Esophagus (tissue), 2 donors: ENCODE results near the gene TNNI2. TPM values are rescaled to one million over a fixed set of nuclear protein-coding genes. Genes with fewer than 3 reads are reported as not detected.

Experiments used
- H3K27ac ChIP-seq, 2 donors: one replicate each; pipeline ENCODE4 v1.5.1; 2013; ENCODE audit warnings: low read depth in 2 of 2, mild to moderate bottlenecking in 2 of 2, inconsistent platforms in 1 of 2, low read length in 1 of 2, moderate library complexity in 1 of 2
- H3K27me3 ChIP-seq, 2 donors: one replicate each; pipeline ENCODE4 v1.6.1; 2013; ENCODE audit warnings: low read length in 2 of 2, control low read depth in 1 of 2, mild to moderate bottlenecking in 1 of 2; ENCODE audit not compliant: insufficient read depth in 2 of 2, control insufficient read depth in 1 of 2
- H3K36me3 ChIP-seq, 2 donors: one replicate each; pipeline ENCODE4 v1.6.1; 2013; ENCODE audit warnings: low read length in 1 of 2; ENCODE audit not compliant: control insufficient read depth in 2 of 2, insufficient read depth in 2 of 2
- H3K4me1 ChIP-seq, 2 donors: one replicate each; pipeline ENCODE4 v1.6.1; 2013; ENCODE audit warnings: low read length in 1 of 2; ENCODE audit not compliant: control insufficient read depth in 2 of 2, insufficient read depth in 2 of 2
- H3K4me3 ChIP-seq, 2 donors: one replicate each; pipeline ENCODE4 v1.5.1; 2013; ENCODE audit warnings: low read length in 2 of 2, mild to moderate bottlenecking in 2 of 2, low read depth in 1 of 2, moderate library complexity in 1 of 2
- H3K9me3 ChIP-seq, 2 donors: one replicate each; pipeline ENCODE4 v1.6.1; 2013; ENCODE audit warnings: mild to moderate bottlenecking in 2 of 2, low read depth in 1 of 2, low read length in 1 of 2, moderate library complexity in 1 of 2; ENCODE audit not compliant: control insufficient read depth in 2 of 2, insufficient read depth in 1 of 2
- WGBS, 2 donors: extraction: QIAGEN DNeasy Blood & Tissue Kit; methylation state at CpG; one replicate each; pipeline ENCODE4 v1.1.7; 2013; 5-methylcytosine and 5-hydroxymethylcytosine counted together
- polyA plus RNA-seq, 2 donors: library from polyadenylated mRNA; stranded (reverse); fragments of 200-250 nt; gene quantifications; one replicate each; pipeline ENCODE4 v1.2.3, GENCODE V29; 2013
- donor health status: healthy with polysubstance abuse.
- donor health status: Bipolar disorder and iron deficiency.

The TNNI2 gene
- polyA plus RNA-seq, 2 donors = 9.8 to 166 TPM

DNA sequence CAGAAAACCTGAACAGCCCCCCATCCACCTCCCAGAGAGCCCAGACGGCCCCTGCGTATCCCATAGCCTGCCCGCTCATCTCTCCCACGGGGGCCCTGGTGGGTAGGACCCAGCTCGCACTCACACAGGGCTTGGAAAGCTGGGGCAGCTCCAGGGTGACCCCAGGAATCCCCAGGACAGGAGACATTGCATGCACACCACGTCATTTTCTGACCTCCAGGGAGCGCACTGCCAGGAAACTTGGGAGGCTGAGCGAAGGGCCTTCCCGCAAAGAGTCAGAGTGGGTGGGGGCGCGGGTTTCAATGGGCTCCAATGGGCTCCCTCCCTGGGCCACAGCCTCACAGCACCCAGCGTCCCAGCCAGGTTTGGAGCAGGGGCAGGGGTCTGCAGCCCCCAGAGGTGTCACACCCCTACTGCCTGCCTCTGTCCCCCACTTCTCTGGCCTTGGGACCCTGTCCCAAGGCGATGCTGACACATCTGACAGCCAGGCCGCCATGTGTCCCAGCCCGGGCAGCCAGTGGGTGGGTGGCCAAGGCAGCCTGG lies 12.2 kb upstream of the TNNI2 start:
- 70 to 71% methylated on average over 14 to 15 of the region's 15 CpGs for WGBS, 2 donors
- no peak overlapping the region for H3K4me3 ChIP-seq

DNA sequence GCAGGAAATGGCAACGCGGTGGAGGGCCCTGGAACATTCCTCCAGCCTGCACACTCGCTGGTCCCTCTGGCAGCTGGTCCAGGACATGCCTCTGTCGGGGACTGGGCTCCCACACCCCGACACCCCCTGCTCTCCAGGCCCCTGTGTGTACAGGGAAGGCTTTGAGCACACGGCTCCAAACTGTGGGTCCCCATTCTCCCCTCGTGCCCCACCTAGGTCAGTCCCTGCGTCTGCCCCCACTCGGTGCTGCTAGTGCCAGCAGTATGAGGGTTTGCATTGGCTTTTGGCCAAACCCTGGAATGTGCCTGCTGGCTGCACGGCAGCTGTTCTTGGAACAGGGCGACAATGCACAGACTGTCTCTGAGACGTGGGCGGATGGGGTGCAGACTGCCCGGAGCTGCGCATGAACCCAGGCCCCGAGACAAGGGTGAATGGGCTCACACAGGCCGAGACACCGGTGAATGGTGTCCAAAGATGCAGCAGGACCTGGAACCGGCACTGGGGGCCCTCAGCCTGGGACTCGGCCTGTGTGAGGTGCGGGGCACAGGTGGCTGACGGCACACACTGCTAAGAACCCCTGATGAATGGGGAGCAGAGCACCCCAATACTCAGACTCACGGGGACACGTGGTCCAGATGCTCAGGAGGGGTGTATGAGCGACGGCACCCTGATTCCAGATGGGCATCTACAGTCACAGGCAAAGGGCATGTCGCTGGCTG lies 11.5 kb upstream of the TNNI2 start:
- Histone ChIP-seq H3K9me3 (peaks cover 0 to 2% of the 10 kb centered on the region in 2 donors), H3K36me3 (no peaks in the 10 kb centered on the region), H3K27me3 (no peaks in the 10 kb centered on the region), H3K4me3 (no peak overlapping the region), H3K4me1 (peaks cover 5 to 51% of the 10 kb centered on the region in 2 donors), H3K27ac (peak overlapping the region in 1 of 2 donors; percentile 13)
- WGBS, 2 donors = 38 to 39% methylated on average over 27 of the region's 27 CpGs

More for the DNA sequence above, 12.2 kb upstream of the TNNI2 start:
- Histone ChIP-seq H3K9me3 (peaks cover 0 to 2% of the 10 kb centered on the region in 2 donors), H3K36me3 (no peaks in the 10 kb centered on the region), H3K4me1 (peaks cover 5 to 45% of the 10 kb centered on the region in 2 donors), H3K27ac (peak overlapping the region in 1 of 2 donors; percentile 13), H3K27me3 (no peaks in the 10 kb centered on the region)

DNA sequence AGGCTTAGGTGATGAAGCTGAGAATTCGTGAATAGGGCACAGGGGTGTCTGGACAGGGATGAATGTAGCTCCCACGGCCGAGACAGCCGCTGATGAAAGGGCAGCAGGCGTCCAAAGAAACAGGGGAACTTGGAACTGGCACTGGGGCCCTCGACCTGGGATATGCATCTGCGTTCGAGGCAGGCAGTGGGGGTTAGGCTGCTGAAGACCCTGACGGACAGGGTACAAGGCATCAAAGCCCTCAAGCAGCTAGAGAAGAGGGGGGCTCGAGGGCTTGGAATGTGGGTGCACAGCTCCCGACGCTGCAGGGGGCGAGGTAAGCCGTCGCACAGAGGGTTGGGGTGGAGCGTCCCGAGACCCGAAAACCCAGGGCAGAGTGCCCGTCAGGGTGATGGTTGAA lies 10.8 kb upstream of the TNNI2 start:
- 82 to 84% methylated on average over 19 of the region's 19 CpGs for WGBS, 2 donors
- Histone ChIP-seq H3K27me3 (no peaks in the 10 kb centered on the region), H3K36me3 (no peaks in the 10 kb centered on the region), H3K9me3 (peaks cover 0 to 2% of the 10 kb centered on the region in 2 donors), H3K4me1 (peaks cover 5 to 53% of the 10 kb centered on the region in 2 donors), H3K27ac (no peak overlapping the region), H3K4me3 (no peak overlapping the region)

DNA sequence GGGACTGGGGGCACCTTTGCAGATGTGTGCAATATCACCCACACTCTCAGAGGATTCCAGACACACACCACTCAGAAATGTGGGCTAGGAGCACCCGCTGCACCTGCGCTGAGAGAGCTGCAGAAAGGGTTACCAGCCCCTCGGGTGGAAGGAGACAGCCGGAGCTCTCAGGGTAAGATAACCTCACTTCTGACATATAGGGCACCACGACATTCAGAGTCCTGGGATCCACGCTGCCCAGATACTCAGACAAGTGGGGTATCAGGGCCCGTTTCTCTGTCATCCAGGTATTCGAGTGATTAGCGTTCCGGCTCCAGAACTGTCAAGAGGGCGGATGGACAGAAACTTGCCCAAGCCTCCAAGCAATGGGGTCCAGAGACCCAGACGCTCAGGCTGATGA lies 10.2 kb upstream of the TNNI2 start:
- Histone ChIP-seq H3K27ac (no peak overlapping the region), H3K4me1 (peaks cover 8 to 57% of the 10 kb centered on the region in 2 donors), H3K9me3 (peaks cover 0 to 2% of the 10 kb centered on the region in 2 donors), H3K27me3 (no peaks in the 10 kb centered on the region), H3K4me3 (no peak overlapping the region), H3K36me3 (no peaks in the 10 kb centered on the region)
- WGBS, 2 donors = 81 to 87% methylated on average over 12 of the region's 12 CpGs

DNA sequence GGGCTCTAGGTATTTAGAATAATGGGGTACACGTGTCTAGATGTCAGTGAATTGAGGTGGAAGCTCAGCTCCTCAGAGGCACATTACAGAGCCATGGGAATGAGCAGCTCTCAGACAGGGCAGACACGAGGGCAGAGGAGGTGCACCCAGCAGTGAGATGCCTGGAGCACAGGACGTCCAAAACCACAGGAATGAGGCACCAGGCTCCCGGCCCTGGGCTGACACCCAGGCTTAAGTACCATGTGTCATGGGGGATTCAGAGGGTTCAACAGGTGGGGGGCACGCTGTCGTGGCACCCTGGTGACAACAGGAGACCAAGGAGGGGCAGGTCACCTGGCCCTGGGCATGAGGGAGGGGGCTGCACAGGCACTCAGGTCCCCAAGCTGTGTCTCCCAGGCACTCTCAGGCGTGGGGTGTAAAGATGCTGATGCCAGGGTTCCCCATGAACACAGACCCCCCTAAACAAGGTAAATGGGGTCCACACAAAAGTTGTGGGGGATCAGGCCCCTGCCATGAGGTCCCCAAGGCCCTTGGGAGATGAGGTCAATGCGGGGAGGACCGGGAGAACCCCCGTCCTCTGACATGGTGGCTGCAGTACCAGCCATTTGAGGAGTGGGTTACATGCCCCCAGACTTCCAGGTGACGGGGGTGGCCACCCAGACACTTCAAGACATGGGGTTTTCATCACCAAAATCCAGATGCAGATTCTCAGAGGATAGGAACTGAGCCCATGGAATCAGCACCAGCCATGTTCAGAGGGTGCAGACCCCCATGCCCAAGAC lies 9.6 kb upstream of the TNNI2 start:
- no peaks in the 10 kb centered on the region for H3K27me3 ChIP-seq
- no peak overlapping the region for H3K4me3 ChIP-seq
- 59 to 69% methylated on average over 11 of the region's 11 CpGs for WGBS, 2 donors
- H3K36me3 ChIP-seq = no peaks in the 10 kb centered on the region
- no peak overlapping the region for H3K27ac ChIP-seq
- H3K4me1 ChIP-seq = peaks cover 8 to 58% of the 10 kb centered on the region in 2 donors
- no peaks in the 10 kb centered on the region for H3K9me3 ChIP-seq

DNA sequence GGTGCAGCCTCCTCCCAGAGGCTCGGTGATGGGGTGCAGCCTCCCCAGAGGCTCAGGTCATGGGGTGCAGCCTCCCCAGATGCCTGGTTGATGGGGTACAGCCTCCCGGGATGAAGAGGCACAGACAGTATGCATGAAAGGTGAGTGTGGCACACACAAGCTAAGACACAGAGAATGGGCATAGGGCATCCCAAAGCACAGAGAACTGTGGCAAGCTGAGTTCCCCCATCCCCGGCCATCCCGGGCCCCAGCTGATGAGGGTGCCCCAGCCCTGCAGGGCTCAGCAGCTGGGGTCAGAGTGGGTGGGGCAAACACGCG lies 8.8 kb upstream of the TNNI2 start:
- Histone ChIP-seq H3K4me1 (peaks cover 8 to 56% of the 10 kb centered on the region in 2 donors), H3K9me3 (no peaks in the 10 kb centered on the region), H3K4me3 (no peak overlapping the region), H3K36me3 (no peaks in the 10 kb centered on the region), H3K27ac (peak overlapping the region in 1 of 2 donors; percentile 67), H3K27me3 (no peaks in the 10 kb centered on the region)
- WGBS, 2 donors = 39 to 48% methylated on average over 6 of the region's 6 CpGs

DNA sequence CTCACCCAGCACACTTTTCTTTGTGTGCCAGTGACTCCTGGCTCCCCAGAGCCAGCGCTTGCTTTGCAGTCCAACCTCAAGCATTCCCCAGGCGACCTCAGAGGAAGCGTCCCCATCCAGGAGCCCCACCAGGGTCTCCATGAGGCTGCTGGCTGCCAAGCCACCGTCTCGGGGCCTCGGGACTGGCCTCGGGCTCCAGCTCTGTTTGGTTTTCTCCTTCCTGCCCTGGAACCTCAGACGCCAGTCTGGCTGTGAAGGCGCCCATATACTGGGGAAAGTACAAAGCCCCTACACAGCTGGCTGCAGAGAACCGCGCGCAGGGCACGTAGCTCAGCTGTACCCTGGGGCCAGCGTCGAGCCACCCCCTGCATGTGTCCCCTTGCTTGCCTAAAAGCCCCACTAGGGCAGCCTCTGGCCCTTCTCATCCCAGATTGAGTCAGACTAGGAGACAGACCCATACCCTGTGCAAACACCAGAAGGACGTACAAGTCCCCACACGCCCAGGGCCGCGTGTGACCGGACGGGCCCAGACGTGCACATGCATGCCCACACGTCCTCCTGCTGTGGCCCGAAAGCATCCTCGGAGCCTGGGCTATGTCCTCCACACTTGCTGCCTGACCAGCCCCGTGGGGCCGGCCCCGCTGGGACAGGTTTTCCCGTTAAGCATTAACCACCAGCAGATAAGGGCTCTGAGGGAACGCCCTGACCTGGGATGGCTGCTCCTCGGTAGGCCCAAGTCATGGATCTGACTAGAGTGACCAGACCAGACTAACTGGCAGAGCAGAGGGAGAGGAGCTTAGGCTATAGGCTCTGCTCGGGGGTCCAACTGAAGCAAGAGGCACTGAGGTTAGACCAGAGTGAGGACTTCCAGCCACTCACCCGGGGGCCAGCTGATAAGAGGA lies 8.2 kb upstream of the TNNI2 start:
- peaks cover 8 to 59% of the 10 kb centered on the region in 2 donors for H3K4me1 ChIP-seq
- peak overlapping the region; percentile 67 to 68 for H3K27ac ChIP-seq
- no peak overlapping the region for H3K4me3 ChIP-seq
- no peaks in the 10 kb centered on the region for H3K27me3 ChIP-seq
- no peaks in the 10 kb centered on the region for H3K36me3 ChIP-seq
- H3K9me3 ChIP-seq = no peaks in the 10 kb centered on the region
- 38 to 42% methylated on average over 33 of the region's 33 CpGs for WGBS, 2 donors

DNA sequence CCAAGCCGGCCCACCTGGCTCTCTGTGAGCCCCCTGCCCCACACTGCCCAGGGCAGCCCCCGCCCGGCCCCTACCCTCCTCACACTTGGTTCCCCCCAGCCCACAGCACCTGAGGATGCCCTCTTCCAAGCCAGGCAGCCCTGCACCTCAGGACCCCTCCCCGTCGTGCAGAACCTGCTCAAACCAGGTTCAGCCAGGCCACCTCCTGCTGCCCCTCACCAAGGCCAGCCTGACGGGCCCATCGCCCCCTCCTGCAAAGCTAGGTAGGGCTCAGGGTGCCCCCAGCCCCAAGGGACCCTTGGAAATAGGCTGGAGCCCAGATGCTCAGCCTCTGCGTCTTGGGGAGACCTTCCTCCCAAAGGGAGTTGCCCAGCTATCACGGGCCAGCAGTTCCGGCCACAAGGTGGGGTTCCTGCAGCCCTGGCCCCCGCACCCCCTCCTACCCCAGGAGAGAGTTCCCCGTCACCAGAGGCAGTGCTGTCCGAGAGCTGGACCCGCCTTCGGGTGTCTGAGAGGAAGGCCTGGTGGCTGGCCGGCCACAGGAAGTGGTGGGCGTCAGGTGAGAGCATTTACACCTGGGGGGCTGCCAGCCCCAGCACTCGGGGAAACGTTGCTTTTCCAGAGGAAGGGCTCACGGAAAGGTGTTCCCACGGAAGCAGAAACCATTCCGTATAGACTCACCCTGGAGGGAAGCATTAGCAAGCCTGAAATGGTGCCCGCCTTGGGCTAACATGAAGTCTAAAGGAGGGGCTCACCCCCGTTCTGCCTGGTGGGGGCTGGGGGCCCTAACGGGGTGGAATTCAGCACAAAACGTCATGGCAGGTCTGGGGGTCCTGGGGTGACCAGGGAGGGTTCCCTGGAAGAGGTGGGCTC lies 7.2 kb upstream of the TNNI2 start:
- 64 to 65% methylated on average over 24 to 26 of the region's 26 CpGs for WGBS, 2 donors
- Histone ChIP-seq H3K4me1 (peaks cover 8 to 66% of the 10 kb centered on the region in 2 donors), H3K9me3 (no peaks in the 10 kb centered on the region), H3K4me3 (no peak overlapping the region), H3K27me3 (no peaks in the 10 kb centered on the region), H3K27ac (peak overlapping the region; percentile 67 to 68), H3K36me3 (no peaks in the 10 kb centered on the region)
